CD4-positive, alpha-beta T cell (primary cell): Measurements from ENCODE around the gene MSI2. TPM values are rescaled to one million over a fixed set of nuclear protein-coding genes. Genes with fewer than 3 reads are reported as not detected.

Experiments
- ATAC-seq: fragments of 200-7000 bp; cut with Tn5 transposase; one replicate; pipeline ENCODE4 v1.10.0; 2022; ENCODE audit warnings: mild to moderate bottlenecking; ENCODE audit not compliant: poor library complexity
- CTCF ChIA-PET: fragments of 350-600 bp; sonication (Branson Sonifier 250); formaldehyde crosslinking; loops from one replicate; lab custom pipeline; 2021; ENCODE audit warnings: antibody characterized with exemption, inconsistent platforms; lab: Charles Lee
- POLR2A ChIA-PET: fragments of 350-600 bp; sonication (Branson Sonifier 250); formaldehyde crosslinking; loops from one replicate; lab custom pipeline; 2021; ENCODE audit warnings: antibody characterized with exemption, inconsistent platforms; lab: Charles Lee
- DNase-seq, 14 experiments: peaks; one replicate each; pipeline ENCODE4 v3.0.0-alpha.2; 2013 to 2020; ENCODE audit warnings: mixed read lengths in 2 of 14
- H3K27ac ChIP-seq, 2 donors: one replicate each; pipeline versions ENCODE4 v1.5.1 to v1.7.0; 2013; ENCODE audit warnings: low read length in 2 of 2, low read depth in 1 of 2, mild to moderate bottlenecking in 1 of 2
- H3K27me3 ChIP-seq, 2 experiments: 1 replicate in 1 of 2; 2 replicates in 1 of 2; pipeline versions ENCODE4 v1.6.1 to v1.7.0; 2013; ENCODE audit warnings: low read length in 2 of 2, control low read depth in 1 of 2, mild to moderate bottlenecking in 1 of 2, moderate library complexity in 1 of 2; ENCODE audit not compliant: insufficient read depth in 2 of 2, control insufficient read depth in 1 of 2
- H3K36me3 ChIP-seq: one replicate; pipeline ENCODE4 v1.6.1; 2013; ENCODE audit warnings: low read length, control low read depth; ENCODE audit not compliant: insufficient read depth
- H3K4me1 ChIP-seq: one replicate; pipeline ENCODE4 v1.6.1; 2013; ENCODE audit warnings: low read length, control low read depth; ENCODE audit not compliant: insufficient read depth
- H3K4me3 ChIP-seq: one replicate; pipeline ENCODE4 v1.5.1; 2013; ENCODE audit warnings: mild to moderate bottlenecking, low read length, moderate library complexity
- H3K9me3 ChIP-seq, 2 experiments: 1 replicate in 1 of 2; 2 replicates in 1 of 2; pipeline versions ENCODE4 v1.6.1 to v1.7.0; 2013; ENCODE audit warnings: low read length in 2 of 2, mild to moderate bottlenecking in 2 of 2, control low read depth in 1 of 2, moderate library complexity in 1 of 2; ENCODE audit not compliant: control insufficient read depth in 1 of 2, insufficient read depth in 1 of 2
- H3K27ac Mint-ChIP-seq: one replicate; pipeline ENCODE4 v1.8.0; 2020; ENCODE audit warnings: mixed read lengths
- H3K27me3 Mint-ChIP-seq: one replicate; pipeline ENCODE4 v1.8.0; 2021; ENCODE audit warnings: mixed read lengths
- H3K36me3 Mint-ChIP-seq: one replicate; pipeline ENCODE4 v1.8.0; 2021; ENCODE audit warnings: low read depth, mixed read lengths
- H3K4me1 Mint-ChIP-seq: one replicate; pipeline ENCODE4 v1.8.0; 2021; ENCODE audit warnings: low read depth, mixed read lengths
- H3K4me3 Mint-ChIP-seq: one replicate; pipeline ENCODE4 v1.8.0; 2020; ENCODE audit warnings: mild to moderate bottlenecking, mixed read lengths
- H3K9me3 Mint-ChIP-seq: one replicate; pipeline ENCODE4 v1.8.0; 2020; ENCODE audit warnings: mixed read lengths
- intact Hi-C, 2 experiments: fragments of 100-400 bp; cut with DNase I in 1 of 2; cut with micrococcal nuclease in 1 of 2; formaldehyde crosslinking; loops; one replicate each; pipeline versions ENCODE4 v1.15.1 to v1.9.0; 2023 to 2025; cut with DNase I, micrococcal nuclease
- total RNA-seq, 174 experiments: library from RNA in 2 of 174; stranded (reverse) in 2 of 174; gene quantifications; one replicate each; pipeline ENCODE4 v1.2.3 and lab custom pipeline; 2021 to 2026
- TF ChIP-seq, protein P1 (sequence below): fragments of 200-600 bp; IDR thresholded peaks from one replicate; pipeline ENCODE4 v1.8.0; 2022; ENCODE audit warnings: antibody characterized with exemption, mild to moderate bottlenecking

MSI2 gene
- total RNA-seq, 2 experiments from 2014 or later: 129 to 132 TPM

DNA sequence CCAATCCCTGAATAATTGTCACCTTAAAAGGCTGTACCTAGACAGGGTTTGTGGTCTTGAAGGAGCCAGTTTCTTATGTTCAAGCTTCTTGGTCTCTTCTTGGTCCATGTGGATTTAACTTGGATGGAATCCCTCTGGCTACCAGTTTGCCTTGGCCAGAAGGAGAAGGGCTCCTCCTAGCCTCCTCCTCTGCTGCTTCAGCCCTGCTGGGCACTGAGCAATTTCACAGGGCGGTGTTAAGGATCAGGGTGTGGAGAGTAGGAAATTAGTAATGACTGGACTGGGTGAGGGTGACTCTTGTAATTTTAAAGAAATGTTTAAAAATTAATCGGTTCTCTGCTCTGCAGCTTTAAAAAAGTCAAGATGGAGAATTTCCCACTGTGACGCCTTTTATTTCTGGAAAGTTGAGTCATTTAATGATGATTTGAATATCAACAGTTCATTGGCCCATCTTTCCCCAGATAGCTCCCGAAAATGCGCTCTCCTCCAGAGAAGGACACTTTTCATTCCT is 96.4 kb downstream of the MSI2 start:
- ChIA-PET CTCF (no interaction called here), POLR2A (no interaction called here)
- Mint-ChIP-seq H3K27ac (no peak overlapping the region), H3K9me3 (no peaks in the 10 kb centered on the region), H3K4me3 (no peak overlapping the region), H3K4me1 (peaks cover 79% of the 10 kb centered on the region), H3K36me3 (peaks cover 32% of the 10 kb centered on the region), H3K27me3 (no peaks in the 10 kb centered on the region)
- Histone ChIP-seq H3K27ac (no peak overlapping the region), H3K27me3 (no peaks in the 10 kb centered on the region), H3K36me3 (peaks cover 27% of the 10 kb centered on the region), H3K4me3 (no peak overlapping the region), H3K9me3 (no peaks in the 10 kb centered on the region), H3K4me1 (peaks cover 27% of the 10 kb centered on the region)
- intact Hi-C loops: no loop called here
- TF ChIP-seq, protein P1, sequence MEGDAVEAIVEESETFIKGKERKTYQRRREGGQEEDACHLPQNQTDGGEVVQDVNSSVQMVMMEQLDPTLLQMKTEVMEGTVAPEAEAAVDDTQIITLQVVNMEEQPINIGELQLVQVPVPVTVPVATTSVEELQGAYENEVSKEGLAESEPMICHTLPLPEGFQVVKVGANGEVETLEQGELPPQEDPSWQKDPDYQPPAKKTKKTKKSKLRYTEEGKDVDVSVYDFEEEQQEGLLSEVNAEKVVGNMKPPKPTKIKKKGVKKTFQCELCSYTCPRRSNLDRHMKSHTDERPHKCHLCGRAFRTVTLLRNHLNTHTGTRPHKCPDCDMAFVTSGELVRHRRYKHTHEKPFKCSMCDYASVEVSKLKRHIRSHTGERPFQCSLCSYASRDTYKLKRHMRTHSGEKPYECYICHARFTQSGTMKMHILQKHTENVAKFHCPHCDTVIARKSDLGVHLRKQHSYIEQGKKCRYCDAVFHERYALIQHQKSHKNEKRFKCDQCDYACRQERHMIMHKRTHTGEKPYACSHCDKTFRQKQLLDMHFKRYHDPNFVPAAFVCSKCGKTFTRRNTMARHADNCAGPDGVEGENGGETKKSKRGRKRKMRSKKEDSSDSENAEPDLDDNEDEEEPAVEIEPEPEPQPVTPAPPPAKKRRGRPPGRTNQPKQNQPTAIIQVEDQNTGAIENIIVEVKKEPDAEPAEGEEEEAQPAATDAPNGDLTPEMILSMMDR: no peak
- DNase-seq (no peak), ATAC-seq (no peak)

DNA sequence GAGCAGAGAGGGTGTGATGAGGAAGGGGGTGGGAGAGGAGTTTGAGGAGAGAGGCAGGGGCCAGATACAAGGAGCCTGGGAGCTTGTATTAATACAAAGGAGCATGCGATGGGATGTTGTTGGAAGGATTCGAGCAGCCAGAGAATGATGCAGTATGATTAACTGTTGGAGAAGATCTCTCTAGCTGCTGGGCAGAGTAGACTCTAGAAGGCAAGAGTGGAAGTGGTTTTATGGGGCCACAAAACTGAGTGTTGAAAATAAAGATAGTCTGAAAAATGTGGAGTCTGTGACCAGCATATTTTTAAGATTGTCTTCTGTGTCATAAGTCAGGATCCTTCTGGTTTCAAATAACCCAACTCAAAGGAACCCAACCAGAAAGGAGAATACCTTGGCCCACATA is 98.3 kb downstream of the MSI2 start:
- Histone ChIP-seq H3K9me3 (no peaks in the 10 kb centered on the region), H3K4me3 (no peak overlapping the region), H3K36me3 (peaks cover 11% of the 10 kb centered on the region), H3K4me1 (peaks cover 28% of the 10 kb centered on the region), H3K27ac (no peak overlapping the region), H3K27me3 (no peaks in the 10 kb centered on the region)
- peak overlapping the region; percentile 25 for H3K27ac Mint-ChIP-seq
- ATAC-seq (no peak), DNase-seq (no peak)
- no peaks in the 10 kb centered on the region for H3K27me3 Mint-ChIP-seq
- H3K4me3 Mint-ChIP-seq: no peak overlapping the region
- intact Hi-C loops: no loop called here
- POLR2A ChIA-PET: no interaction called here
- TF ChIP-seq, protein P1: no peak
- peaks cover 14% of the 10 kb centered on the region for H3K36me3 Mint-ChIP-seq
- H3K9me3 Mint-ChIP-seq: no peaks in the 10 kb centered on the region
- CTCF ChIA-PET: no interaction called here
- H3K4me1 Mint-ChIP-seq: peaks cover 75% of the 10 kb centered on the region

DNA sequence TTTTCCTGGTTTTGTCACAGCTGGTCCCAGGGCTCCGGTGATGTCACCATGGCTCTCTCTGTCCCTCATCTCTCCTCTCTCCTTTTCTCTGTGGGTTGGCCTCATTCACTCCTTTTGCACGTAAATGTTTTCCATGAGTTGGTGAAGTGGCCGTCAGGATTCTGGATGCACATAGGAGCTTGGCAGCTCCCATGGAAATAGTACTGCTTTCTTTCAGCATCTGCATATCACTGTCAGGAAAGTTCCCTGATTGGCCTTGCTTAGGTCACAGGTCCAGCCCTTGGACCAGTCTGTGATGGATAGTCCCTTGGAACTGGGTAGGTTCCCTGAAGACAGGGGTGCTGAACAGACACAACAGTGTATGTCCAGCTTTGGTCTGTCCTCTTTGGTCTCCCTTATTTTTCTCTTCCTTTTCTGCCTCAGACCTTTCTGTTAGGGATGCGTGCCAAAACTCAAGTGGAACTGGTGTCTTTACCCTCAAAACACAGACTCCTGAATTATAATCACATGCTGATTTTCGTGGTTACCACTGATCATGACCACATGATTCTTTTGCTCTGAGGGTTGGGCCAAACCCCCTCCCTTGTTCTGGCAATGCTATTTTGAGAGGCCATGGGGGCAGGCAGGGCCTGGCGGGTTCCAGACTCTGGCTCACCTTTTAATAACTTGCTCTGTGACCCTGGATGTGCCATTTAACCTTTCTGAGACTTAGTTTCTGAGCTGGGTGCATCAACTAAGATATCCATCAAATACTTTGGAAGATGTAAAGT is 99.0 kb downstream of the MSI2 start:
- no peaks in the 10 kb centered on the region for H3K27me3 ChIP-seq
- H3K4me1 ChIP-seq: peaks cover 28% of the 10 kb centered on the region
- TF ChIP-seq, protein P1: no peak
- ATAC-seq (no peak), DNase-seq (no peak)
- CTCF ChIA-PET: no interaction called here
- Mint-ChIP-seq H3K4me1 (peaks cover 75% of the 10 kb centered on the region), H3K4me3 (no peak overlapping the region), H3K36me3 (peaks cover 14% of the 10 kb centered on the region), H3K27me3 (no peaks in the 10 kb centered on the region), H3K27ac (no peak overlapping the region), H3K9me3 (no peaks in the 10 kb centered on the region)
- peaks cover 9% of the 10 kb centered on the region for H3K36me3 ChIP-seq
- POLR2A ChIA-PET: no interaction called here
- no peaks in the 10 kb centered on the region for H3K9me3 ChIP-seq
- intact Hi-C loops: no loop called here
- no peak overlapping the region for H3K4me3 ChIP-seq
- no peak overlapping the region for H3K27ac ChIP-seq
